SK-N-SH treated with all-trans-retinoic acid at 6 μM for 48 hours (cell line): ENCODE measurements around the gene RAI14.

Experiments used
- ATAC-seq: fragments of 200-7000 bp; cut with Tn5 transposase; 3 replicates; pipeline ENCODE4 v1.9.1; 2020; ENCODE audit warnings: mild to moderate bottlenecking, moderate library complexity
- ARNTL ChIP-seq: fragments of 450-650 bp; formaldehyde crosslinking; IDR thresholded peaks from 2 replicates; pipeline ENCODE4 v1.5.0; 2020; ENCODE audit warnings: low read depth, mild to moderate bottlenecking, moderate library complexity, borderline replicate concordance
- BACH2 ChIP-seq: fragments of 250-450 bp; sonication (Bioruptor Pico); IDR thresholded peaks from 2 replicates; pipeline ENCODE4 v1.9.0; 2021; ENCODE audit warnings: mild to moderate bottlenecking, borderline replicate concordance
- CSDC2 ChIP-seq: fragments of 250-450 bp; sonication (Bioruptor Pico); IDR thresholded peaks from 2 replicates; pipeline ENCODE4 v1.5.0; 2020; ENCODE audit warnings: mild to moderate bottlenecking, moderate library complexity
- GLIS3 ChIP-seq: fragments of 250-450 bp; sonication (Bioruptor Pico); IDR thresholded peaks from 2 replicates; pipeline ENCODE4 v1.5.0; 2020; ENCODE audit warnings: mild to moderate bottlenecking, moderate library complexity
- ISL1 ChIP-seq: fragments of 250-450 bp; sonication (Bioruptor Pico); IDR thresholded peaks from 2 replicates; pipeline ENCODE4 v2.1.2; 2022; ENCODE audit warnings: mild to moderate bottlenecking, moderate library complexity
- OSR1 ChIP-seq: fragments of 250-450 bp; sonication (Bioruptor Pico); IDR thresholded peaks from 2 replicates; pipeline ENCODE4 v1.8.0; 2022; ENCODE audit warnings: moderate library complexity, mild to moderate bottlenecking, inconsistent platforms
- PPARA ChIP-seq: fragments of 250-450 bp; sonication (Bioruptor Pico); IDR thresholded peaks from 2 replicates; pipeline ENCODE4 v1.5.0; 2020; ENCODE audit warnings: mild to moderate bottlenecking, borderline replicate concordance
- RARB ChIP-seq: fragments of 250-450 bp; sonication (Bioruptor Pico); IDR thresholded peaks from 2 replicates; pipeline ENCODE4 v1.8.0; 2021; ENCODE audit warnings: mild to moderate bottlenecking, moderate library complexity
- SNAI2 ChIP-seq: fragments of 250-450 bp; sonication (Bioruptor Pico); IDR thresholded peaks from 2 replicates; pipeline ENCODE4 v1.5.0; 2020; ENCODE audit warnings: mild to moderate bottlenecking, moderate library complexity
- TCF4 ChIP-seq: fragments of 250-450 bp; sonication (Bioruptor Pico); IDR thresholded peaks from 2 replicates; pipeline ENCODE4 v1.8.0; 2021; ENCODE audit warnings: mild to moderate bottlenecking, moderate library complexity, borderline replicate concordance
- TOX ChIP-seq: fragments of 250-450 bp; sonication (Bioruptor Pico); IDR thresholded peaks from 2 replicates; pipeline ENCODE4 v1.8.0; 2021; ENCODE audit warnings: mild to moderate bottlenecking, moderate library complexity, borderline replicate concordance
- ZC3H10 ChIP-seq: fragments of 250-450 bp; sonication (Bioruptor Pico); IDR thresholded peaks from 2 replicates; pipeline ENCODE4 v1.5.1; 2021; ENCODE audit warnings: mild to moderate bottlenecking, moderate library complexity
- ZFP3 ChIP-seq: fragments of 250-450 bp; sonication (Bioruptor Pico); IDR thresholded peaks from 2 replicates; pipeline ENCODE4 v1.5.0; 2020; ENCODE audit warnings: mild to moderate bottlenecking, moderate library complexity
- ZFP30 ChIP-seq: fragments of 450-650 bp; formaldehyde crosslinking; IDR thresholded peaks from 2 replicates; pipeline ENCODE4 v1.5.0; 2022; ENCODE audit warnings: mild to moderate bottlenecking, moderate library complexity
- ZNF70 ChIP-seq: fragments of 450-650 bp; formaldehyde crosslinking; IDR thresholded peaks from 2 replicates; pipeline ENCODE4 v1.5.0; 2020; ENCODE audit warnings: mild to moderate bottlenecking, moderate library complexity
- ZNF8 ChIP-seq: fragments of 450-650 bp; formaldehyde crosslinking; IDR thresholded peaks from 2 replicates; pipeline ENCODE4 v1.5.0; 2020; ENCODE audit warnings: mild to moderate bottlenecking, moderate library complexity
- TF ChIP-seq, protein P1 (sequence below): fragments of 250-450 bp; sonication (Bioruptor Pico); IDR thresholded peaks from 2 replicates; pipeline ENCODE4 v1.8.0; 2020; ENCODE audit warnings: mild to moderate bottlenecking, moderate library complexity, borderline replicate concordance
- TF ChIP-seq, protein P2 (sequence below): fragments of 250-450 bp; sonication (Bioruptor Pico); IDR thresholded peaks from 2 replicates; pipeline ENCODE4 v1.5.1; 2021; ENCODE audit warnings: mild to moderate bottlenecking, moderate library complexity
- TF ChIP-seq, protein P3 (sequence below): fragments of 250-450 bp; sonication (Bioruptor Pico); IDR thresholded peaks from 2 replicates; pipeline ENCODE4 v1.5.0; 2020; ENCODE audit warnings: mild to moderate bottlenecking, moderate library complexity
- TF ChIP-seq, protein P4 (sequence below): fragments of 250-450 bp; sonication (Bioruptor Pico); IDR thresholded peaks from 2 replicates; pipeline ENCODE4 v1.8.0; 2021; ENCODE audit warnings: low read depth, mild to moderate bottlenecking, moderate library complexity, borderline replicate concordance

The RAI14 gene

DNA sequence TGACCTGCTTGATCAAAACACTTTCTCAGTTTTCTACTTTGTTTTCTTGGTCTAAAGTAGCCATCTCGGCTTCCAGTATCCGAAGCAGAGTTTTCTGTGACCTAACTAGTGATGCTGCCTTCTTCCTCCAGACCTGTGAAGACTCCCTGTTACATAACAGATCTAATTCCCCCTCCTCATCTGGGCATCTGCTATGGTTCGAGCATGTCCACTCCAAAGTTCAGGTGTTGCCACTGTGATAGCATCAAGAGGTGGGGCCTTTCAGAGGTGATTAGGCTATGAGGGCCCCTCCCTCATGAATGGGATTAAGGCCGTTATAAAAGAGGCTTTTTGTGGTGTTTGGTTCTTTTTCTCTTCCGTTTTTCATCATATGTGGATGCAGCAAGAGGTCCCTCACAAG is 203.1 kb downstream of the RAI14 start:
- TF ChIP-seq TOX (CRISPR knock-in tag) (no peak), ARNTL (CRISPR knock-in tag) (no peak), ZC3H10 (CRISPR knock-in tag) (no peak), CSDC2 (CRISPR knock-in tag) (no peak), OSR1 (CRISPR knock-in tag) (no peak), ZNF70 (CRISPR knock-in tag) (no peak), PPARA (CRISPR knock-in tag) (no peak), TCF4 (CRISPR knock-in tag) (no peak), ZFP3 (CRISPR knock-in tag) (no peak)
- TF ChIP-seq, protein P1, sequence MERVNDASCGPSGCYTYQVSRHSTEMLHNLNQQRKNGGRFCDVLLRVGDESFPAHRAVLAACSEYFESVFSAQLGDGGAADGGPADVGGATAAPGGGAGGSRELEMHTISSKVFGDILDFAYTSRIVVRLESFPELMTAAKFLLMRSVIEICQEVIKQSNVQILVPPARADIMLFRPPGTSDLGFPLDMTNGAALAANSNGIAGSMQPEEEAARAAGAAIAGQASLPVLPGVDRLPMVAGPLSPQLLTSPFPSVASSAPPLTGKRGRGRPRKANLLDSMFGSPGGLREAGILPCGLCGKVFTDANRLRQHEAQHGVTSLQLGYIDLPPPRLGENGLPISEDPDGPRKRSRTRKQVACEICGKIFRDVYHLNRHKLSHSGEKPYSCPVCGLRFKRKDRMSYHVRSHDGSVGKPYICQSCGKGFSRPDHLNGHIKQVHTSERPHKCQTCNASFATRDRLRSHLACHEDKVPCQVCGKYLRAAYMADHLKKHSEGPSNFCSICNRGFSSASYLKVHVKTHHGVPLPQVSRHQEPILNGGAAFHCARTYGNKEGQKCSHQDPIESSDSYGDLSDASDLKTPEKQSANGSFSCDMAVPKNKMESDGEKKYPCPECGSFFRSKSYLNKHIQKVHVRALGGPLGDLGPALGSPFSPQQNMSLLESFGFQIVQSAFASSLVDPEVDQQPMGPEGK: no peak
- TF ChIP-seq, protein P2, sequence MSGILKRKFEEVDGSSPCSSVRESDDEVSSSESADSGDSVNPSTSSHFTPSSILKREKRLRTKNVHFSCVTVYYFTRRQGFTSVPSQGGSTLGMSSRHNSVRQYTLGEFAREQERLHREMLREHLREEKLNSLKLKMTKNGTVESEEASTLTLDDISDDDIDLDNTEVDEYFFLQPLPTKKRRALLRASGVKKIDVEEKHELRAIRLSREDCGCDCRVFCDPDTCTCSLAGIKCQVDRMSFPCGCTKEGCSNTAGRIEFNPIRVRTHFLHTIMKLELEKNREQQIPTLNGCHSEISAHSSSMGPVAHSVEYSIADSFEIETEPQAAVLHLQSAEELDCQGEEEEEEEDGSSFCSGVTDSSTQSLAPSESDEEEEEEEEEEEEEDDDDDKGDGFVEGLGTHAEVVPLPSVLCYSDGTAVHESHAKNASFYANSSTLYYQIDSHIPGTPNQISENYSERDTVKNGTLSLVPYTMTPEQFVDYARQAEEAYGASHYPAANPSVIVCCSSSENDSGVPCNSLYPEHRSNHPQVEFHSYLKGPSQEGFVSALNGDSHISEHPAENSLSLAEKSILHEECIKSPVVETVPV: no peak
- TF ChIP-seq, protein P3, sequence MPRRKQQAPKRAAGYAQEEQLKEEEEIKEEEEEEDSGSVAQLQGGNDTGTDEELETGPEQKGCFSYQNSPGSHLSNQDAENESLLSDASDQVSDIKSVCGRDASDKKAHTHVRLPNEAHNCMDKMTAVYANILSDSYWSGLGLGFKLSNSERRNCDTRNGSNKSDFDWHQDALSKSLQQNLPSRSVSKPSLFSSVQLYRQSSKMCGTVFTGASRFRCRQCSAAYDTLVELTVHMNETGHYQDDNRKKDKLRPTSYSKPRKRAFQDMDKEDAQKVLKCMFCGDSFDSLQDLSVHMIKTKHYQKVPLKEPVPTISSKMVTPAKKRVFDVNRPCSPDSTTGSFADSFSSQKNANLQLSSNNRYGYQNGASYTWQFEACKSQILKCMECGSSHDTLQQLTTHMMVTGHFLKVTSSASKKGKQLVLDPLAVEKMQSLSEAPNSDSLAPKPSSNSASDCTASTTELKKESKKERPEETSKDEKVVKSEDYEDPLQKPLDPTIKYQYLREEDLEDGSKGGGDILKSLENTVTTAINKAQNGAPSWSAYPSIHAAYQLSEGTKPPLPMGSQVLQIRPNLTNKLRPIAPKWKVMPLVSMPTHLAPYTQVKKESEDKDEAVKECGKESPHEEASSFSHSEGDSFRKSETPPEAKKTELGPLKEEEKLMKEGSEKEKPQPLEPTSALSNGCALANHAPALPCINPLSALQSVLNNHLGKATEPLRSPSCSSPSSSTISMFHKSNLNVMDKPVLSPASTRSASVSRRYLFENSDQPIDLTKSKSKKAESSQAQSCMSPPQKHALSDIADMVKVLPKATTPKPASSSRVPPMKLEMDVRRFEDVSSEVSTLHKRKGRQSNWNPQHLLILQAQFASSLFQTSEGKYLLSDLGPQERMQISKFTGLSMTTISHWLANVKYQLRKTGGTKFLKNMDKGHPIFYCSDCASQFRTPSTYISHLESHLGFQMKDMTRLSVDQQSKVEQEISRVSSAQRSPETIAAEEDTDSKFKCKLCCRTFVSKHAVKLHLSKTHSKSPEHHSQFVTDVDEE (CRISPR knock-in tag): no peak
- TF ChIP-seq, all 23 proteins: peak for 0
- no peak for ATAC-seq

DNA sequence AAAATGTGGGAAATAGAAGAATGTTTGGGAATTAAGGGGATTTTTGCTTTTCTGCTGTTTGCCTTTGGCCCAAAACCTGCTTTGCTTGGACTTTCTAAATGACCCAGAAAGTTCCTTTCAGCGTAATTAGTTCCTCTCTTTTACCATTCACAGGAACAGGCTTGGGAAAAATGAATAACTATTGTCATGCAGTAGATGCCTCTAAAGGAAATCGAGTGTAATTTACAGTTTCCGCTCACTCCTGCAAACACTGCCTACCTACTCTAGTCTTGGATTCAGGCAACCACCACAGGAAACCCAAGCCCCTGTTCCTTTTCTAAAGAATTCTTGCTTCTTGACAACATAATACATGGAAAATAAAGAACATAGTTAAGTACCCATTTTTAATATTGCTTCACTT is 207.8 kb downstream of the RAI14 start:
- TF ChIP-seq TCF4 (CRISPR knock-in tag) (no peak), ZFP3 (CRISPR knock-in tag) (no peak), OSR1 (CRISPR knock-in tag) (no peak), ZC3H10 (CRISPR knock-in tag) (no peak), ZNF70 (CRISPR knock-in tag) (no peak), ISL1 (CRISPR knock-in tag) (no peak), CSDC2 (CRISPR knock-in tag) (no peak), GLIS3 (CRISPR knock-in tag) (no peak), ZNF8 (no peak), BACH2 (CRISPR knock-in tag) (no peak), TOX (CRISPR knock-in tag) (no peak), PPARA (CRISPR knock-in tag) (no peak), RARB (no peak), SNAI2 (CRISPR knock-in tag) (no peak), ZFP30 (CRISPR knock-in tag) (no peak)
- TF ChIP-seq, protein P4, sequence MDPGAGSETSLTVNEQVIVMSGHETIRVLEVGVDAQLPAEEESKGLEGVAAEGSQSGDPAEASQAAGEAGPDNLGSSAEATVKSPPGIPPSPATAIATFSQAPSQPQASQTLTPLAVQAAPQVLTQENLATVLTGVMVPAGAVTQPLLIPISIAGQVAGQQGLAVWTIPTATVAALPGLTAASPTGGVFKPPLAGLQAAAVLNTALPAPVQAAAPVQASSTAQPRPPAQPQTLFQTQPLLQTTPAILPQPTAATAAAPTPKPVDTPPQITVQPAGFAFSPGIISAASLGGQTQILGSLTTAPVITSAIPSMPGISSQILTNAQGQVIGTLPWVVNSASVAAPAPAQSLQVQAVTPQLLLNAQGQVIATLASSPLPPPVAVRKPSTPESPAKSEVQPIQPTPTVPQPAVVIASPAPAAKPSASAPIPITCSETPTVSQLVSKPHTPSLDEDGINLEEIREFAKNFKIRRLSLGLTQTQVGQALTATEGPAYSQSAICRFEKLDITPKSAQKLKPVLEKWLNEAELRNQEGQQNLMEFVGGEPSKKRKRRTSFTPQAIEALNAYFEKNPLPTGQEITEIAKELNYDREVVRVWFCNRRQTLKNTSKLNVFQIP (CRISPR knock-in tag): no peak
- TF ChIP-seq, protein P1: no peak
- TF ChIP-seq, protein P2: no peak
- TF ChIP-seq, all 23 proteins: peak for 0

More for the DNA sequence above, 207.8 kb downstream of the RAI14 start:
- no peak for ATAC-seq
